ENCODE results near the gene PLAAT5.

- TF ChIP-seq POLR2A (IDR thresholded peaks at IDR 0.05; ENCODE audit: low read depth, low read length) (no peak), TAF1 (IDR thresholded peaks at IDR 0.05; ENCODE audit: low read depth, low read length) (no peak)
Measured at GRCh38 chr11:63508745-63509144, 17.8 kb upstream of the PLAAT5 start.
